Psoas muscle (tissue), 8 donors: Measurements from ENCODE around the gene HK3. TPM values are rescaled to one million over a fixed set of nuclear protein-coding genes. Genes with fewer than 3 reads are reported as not detected.

ENCODE experiments used
- ATAC-seq, 4 donors: fragments of 200-7000 bp; cut with Tn5 transposase; one replicate each; pipeline ENCODE4 v1.9.1; 2020; ENCODE audit warnings: moderate library complexity in 3 of 4, mild to moderate bottlenecking in 2 of 4
- DNase-seq, 2 donors: peaks; one replicate each; pipeline ENCODE4 v3.0.0-alpha.2; 2020
- H3K27ac ChIP-seq: fragments of 200-600 bp; one replicate; pipeline ENCODE4 v1.8.0; 2022
- H3K27me3 ChIP-seq, 3 donors: fragments of 200-600 bp in 1 of 3; one replicate each; pipeline versions ENCODE4 v1.6.1 to v1.8.0; 2013 to 2022; ENCODE audit warnings: low read length in 2 of 3, mild to moderate bottlenecking in 2 of 3, moderate library complexity in 1 of 3; ENCODE audit not compliant: insufficient read depth in 3 of 3
- H3K36me3 ChIP-seq, 2 donors: fragments of 200-600 bp in 1 of 2; one replicate each; pipeline versions ENCODE4 v1.6.1 to v1.8.0; 2013 to 2022; ENCODE audit warnings: low read depth in 1 of 2, mild to moderate bottlenecking in 1 of 2, moderate library complexity in 1 of 2; ENCODE audit not compliant: insufficient read depth in 1 of 2
- H3K4me1 ChIP-seq: fragments of 200-600 bp; one replicate; pipeline ENCODE4 v1.8.0; 2022
- H3K4me3 ChIP-seq: fragments of 200-600 bp; one replicate; pipeline ENCODE4 v1.8.0; 2022; ENCODE audit warnings: mild to moderate bottlenecking
- H3K9me3 ChIP-seq: fragments of 200-600 bp; one replicate; pipeline ENCODE4 v1.8.0; 2022
- WGBS, 3 donors: extraction: QIAGEN DNeasy Blood & Tissue Kit; methylation state at CpG; one replicate each; pipeline versions ENCODE4 v1.1.6 to v1.1.7; 2013; 5-methylcytosine and 5-hydroxymethylcytosine counted together
- intact Hi-C, 2 donors: fragments of 100-400 bp; cut with DNase I; formaldehyde crosslinking; loops; one replicate each; pipeline versions ENCODE4 v1.11.0 to v1.14.2; 2022
- polyA plus RNA-seq, 3 donors: library from polyadenylated mRNA; stranded (reverse); fragments of 200-250 nt; gene quantifications; one replicate each; pipeline ENCODE4 v1.2.3, GENCODE V29; 2013
- total RNA-seq, 4 donors: library from RNA; stranded (reverse); fragmentation: NEBNext Ultra II Directional in 2 of 4; extraction: Animal tissue kit (Norgen Biotek cat#: 25700) in 2 of 4; gene quantifications; one replicate each; pipeline versions ENCODE4 v1.2.1 to v1.2.4, GENCODE V29; 2021 to 2023
- TF ChIP-seq, protein P1 (sequence below): fragments of 200-600 bp; IDR thresholded peaks from one replicate; pipeline ENCODE4 v1.8.0; 2022; ENCODE audit warnings: antibody characterized with exemption
- donor health status: healthy with polysubstance abuse.
- donor health status: DM: no; HTN: no; CAD: no; lungs with moderate emphysema.
- donor health status: Bipolar disorder and iron deficiency.
- donor health status: healthy.
- donor health status: DM: yes; HTN: yes; CAD: no.
- donor health status: DM: no; HTN: no; CAD: no.
- donor health status: DM: no; HTN: no; CAD: no.
- donor health status: DM: yes; HTN: yes; CAD: no.

Gene HK3
- total and polyA plus RNA-seq, 7 donors, result 1.6 to 3.1 (median 2.4) TPM

DNA sequence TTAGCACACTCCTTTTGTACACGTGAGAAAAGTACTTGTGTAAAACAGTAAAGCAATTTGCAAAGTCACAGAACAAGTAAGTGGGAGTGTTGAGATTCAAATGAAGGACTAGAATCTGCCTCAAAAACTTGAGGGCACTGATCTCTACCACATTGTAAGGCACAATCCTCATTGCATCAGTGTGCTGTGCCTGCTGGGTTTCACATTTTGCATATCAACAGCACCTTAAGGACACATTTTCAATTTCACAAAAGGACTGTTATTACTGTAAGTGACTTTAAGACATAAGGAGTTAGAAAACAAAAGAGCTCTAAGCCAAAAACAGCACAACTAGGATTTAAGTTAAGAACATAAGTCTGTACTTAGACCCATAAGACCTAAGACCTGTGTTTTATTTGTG lies 44.7 kb upstream of the HK3 start:
- H3K9me3 ChIP-seq, result no peaks in the 10 kb centered on the region
- DNase-seq, result no peak
- H3K27me3 ChIP-seq, result no peaks in the 10 kb centered on the region
- H3K4me3 ChIP-seq, result no peak overlapping the region
- no peak overlapping the region for H3K27ac ChIP-seq
- 67 to 79% (median 70%) methylated on average over 1 of the region's 1 CpG for WGBS, 3 donors
- intact Hi-C loops, result loop anchor here in 1 of 2 donors (5.0 kb wide), 1 partner anchor 42 kb away; no protein-coding TSS in a partner anchor
- no peaks in the 10 kb centered on the region for H3K4me1 ChIP-seq
- TF ChIP-seq, protein P1, sequence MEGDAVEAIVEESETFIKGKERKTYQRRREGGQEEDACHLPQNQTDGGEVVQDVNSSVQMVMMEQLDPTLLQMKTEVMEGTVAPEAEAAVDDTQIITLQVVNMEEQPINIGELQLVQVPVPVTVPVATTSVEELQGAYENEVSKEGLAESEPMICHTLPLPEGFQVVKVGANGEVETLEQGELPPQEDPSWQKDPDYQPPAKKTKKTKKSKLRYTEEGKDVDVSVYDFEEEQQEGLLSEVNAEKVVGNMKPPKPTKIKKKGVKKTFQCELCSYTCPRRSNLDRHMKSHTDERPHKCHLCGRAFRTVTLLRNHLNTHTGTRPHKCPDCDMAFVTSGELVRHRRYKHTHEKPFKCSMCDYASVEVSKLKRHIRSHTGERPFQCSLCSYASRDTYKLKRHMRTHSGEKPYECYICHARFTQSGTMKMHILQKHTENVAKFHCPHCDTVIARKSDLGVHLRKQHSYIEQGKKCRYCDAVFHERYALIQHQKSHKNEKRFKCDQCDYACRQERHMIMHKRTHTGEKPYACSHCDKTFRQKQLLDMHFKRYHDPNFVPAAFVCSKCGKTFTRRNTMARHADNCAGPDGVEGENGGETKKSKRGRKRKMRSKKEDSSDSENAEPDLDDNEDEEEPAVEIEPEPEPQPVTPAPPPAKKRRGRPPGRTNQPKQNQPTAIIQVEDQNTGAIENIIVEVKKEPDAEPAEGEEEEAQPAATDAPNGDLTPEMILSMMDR, result no peak
- ATAC-seq, result no peak
- H3K36me3 ChIP-seq, result peaks cover 18 to 94% of the 10 kb centered on the region in 2 donors

DNA sequence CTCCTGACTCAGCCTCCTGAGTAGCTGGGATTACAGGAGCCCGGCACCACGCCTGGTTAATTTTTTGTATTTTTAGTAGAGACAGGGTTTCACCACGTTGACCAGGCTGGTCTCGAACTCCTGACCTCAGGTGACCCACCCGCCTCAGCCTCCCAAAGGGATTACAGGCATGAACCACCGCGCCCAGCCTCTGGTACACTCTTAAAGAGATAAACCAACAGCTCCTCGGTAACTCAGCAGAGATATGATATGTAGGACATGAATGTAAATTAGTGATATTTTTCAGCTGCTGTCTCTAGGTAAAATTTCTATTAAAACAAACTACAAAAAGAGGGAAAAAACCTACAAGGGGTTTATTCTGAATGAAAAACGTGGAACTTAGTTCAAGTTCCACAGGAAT lies 42.8 kb upstream of the HK3 start:
- intact Hi-C loops, result loop anchor here in 1 of 2 donors (5.0 kb wide), 1 partner anchor 40 kb away; no protein-coding TSS in a partner anchor
- 57 to 73% (median 68%) methylated on average over 9 of the region's 9 CpGs for WGBS, 3 donors
- H3K27me3 ChIP-seq, result no peaks in the 10 kb centered on the region
- no peak for ATAC-seq
- DNase-seq, result no peak
- TF ChIP-seq, protein P1, result no peak
- peaks cover 18 to 91% of the 10 kb centered on the region in 2 donors for H3K36me3 ChIP-seq
- no peak overlapping the region for H3K4me3 ChIP-seq
- H3K9me3 ChIP-seq, result no peaks in the 10 kb centered on the region
- no peak overlapping the region for H3K27ac ChIP-seq
- no peaks in the 10 kb centered on the region for H3K4me1 ChIP-seq

DNA sequence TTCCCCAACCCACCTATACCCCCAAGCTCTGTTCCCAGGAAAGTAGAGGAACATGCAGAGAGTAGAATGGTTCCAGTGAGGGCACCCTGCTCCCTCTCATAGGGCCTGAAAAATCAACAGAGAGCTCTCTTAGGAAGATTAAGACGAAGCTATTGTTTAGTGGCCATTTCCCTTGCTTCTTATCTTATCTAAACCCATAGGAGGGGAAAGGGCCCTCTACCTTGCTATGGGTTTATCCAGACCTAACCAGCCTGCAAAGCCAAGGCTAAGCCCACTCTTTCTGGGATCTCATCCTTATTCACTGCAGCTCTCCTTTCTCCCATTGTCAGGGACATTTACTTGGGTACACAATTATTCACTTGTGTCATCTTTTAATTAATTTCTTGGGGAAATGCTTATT lies 39.3 kb upstream of the HK3 start:
- DNase-seq (no peak), ATAC-seq (no peak)
- Histone ChIP-seq H3K36me3 (peaks cover 11 to 81% of the 10 kb centered on the region in 2 donors), H3K27me3 (no peaks in the 10 kb centered on the region), H3K9me3 (no peaks in the 10 kb centered on the region), H3K4me3 (no peak overlapping the region), H3K27ac (no peak overlapping the region), H3K4me1 (peaks cover 4% of the 10 kb centered on the region)
- TF ChIP-seq, protein P1, result no peak
- intact Hi-C loops, result no loop called here
- WGBS, 3 donors, result 82 to 100% (median 92%) methylated on average over 1 of the region's 1 CpG

DNA sequence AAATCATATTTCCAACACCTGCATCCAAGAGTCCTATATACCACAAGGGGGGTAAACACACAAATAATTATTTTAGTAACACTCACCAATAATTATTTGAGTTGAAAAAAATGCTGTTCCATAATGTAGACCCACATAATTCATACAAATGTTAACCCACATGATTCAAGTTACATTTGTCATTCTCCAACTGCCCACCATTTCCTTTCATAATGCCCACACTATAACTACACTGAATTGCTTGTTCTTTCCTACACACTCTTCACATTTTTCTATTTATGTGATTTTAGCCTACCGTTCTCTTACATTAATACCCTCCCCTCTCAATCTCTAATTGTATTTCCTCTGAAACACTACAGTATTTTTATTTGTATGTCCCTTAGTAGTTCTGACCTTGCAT lies 35.9 kb upstream of the HK3 start:
- no peak for ATAC-seq
- DNase-seq, result no peak
- WGBS, 3 donors, result 38 to 91% (median 89%) methylated on average over 1 of the region's 1 CpG
- Histone ChIP-seq H3K9me3 (no peaks in the 10 kb centered on the region), H3K36me3 (peaks cover 4 to 78% of the 10 kb centered on the region in 2 donors), H3K27me3 (no peaks in the 10 kb centered on the region), H3K4me3 (no peak overlapping the region), H3K4me1 (peaks cover 4% of the 10 kb centered on the region), H3K27ac (no peak overlapping the region)
- TF ChIP-seq, protein P1, result no peak
- intact Hi-C loops, result no loop called here

DNA sequence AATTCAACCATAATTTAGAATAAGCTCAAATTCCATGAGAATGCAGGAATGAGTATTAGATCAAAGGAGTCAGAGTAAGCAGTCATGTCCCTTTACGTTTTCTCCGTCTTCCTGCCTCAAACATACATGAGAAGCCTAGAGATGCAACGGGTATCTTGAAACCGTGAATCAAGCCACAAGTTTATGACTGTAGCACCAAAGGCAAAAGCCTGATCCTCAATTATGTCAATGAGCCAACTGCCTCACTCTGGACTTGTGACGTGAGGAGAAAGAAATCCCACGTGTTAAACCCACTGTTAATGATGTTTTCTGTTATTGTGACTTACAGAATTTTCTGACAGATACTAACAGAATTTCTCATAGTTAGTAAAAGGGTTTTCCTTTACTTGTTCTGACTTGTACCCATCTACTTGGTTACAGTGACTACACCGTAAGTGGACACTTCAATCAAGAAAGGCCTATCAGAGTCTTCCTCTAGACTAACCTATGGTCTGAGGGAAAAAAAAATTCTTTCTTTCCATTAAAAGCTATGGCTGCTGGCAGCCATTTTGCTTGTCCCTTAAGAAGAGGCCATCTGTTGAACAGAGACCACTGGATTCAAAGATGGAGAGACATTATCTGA lies 35.3 kb upstream of the HK3 start:
- H3K4me3 ChIP-seq, result no peak overlapping the region
- TF ChIP-seq, protein P1, result no peak
- no peaks in the 10 kb centered on the region for H3K27me3 ChIP-seq
- no peak overlapping the region for H3K27ac ChIP-seq
- no peak for ATAC-seq
- peaks cover 4% of the 10 kb centered on the region for H3K4me1 ChIP-seq
- intact Hi-C loops, result no loop called here
- H3K9me3 ChIP-seq, result no peaks in the 10 kb centered on the region
- DNase-seq, result no peak
- WGBS, 3 donors, result 87 to 91% (median 88%) methylated on average over 7 of the region's 7 CpGs
- peaks cover 0 to 73% of the 10 kb centered on the region in 2 donors for H3K36me3 ChIP-seq
